ENCODE measurements around the gene PSTPIP1.

PSTPIP1 gene

DNA sequence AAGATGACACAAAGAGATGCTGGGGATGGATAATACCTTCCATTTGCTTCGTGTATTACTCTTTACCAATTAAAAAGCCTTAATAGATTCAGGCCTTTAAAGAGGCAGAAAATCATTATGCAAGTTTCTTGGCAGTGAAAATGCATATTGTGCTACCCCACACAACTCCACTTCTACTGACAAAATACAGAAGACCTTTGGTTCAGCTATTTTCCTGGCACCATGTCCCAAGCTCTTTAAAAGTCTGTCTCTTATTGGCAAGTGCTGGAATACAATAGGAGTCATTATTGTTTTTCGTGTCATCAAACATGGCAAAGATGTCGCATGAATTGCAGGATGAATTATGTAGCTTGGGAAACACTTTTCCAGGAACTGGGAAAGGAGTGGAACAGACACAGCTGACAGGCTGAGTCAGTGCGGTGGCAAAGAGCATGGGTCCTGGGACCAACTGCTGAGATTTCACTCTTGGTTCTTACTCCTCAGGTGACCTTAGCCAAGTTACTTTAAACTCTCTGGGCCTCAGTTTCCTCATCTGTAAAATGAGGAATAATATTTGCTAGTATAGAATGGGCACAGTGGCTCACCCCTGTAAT, 81.5 kb downstream of the PSTPIP1 start:
- TF ChIP-seq, protein P1, sequence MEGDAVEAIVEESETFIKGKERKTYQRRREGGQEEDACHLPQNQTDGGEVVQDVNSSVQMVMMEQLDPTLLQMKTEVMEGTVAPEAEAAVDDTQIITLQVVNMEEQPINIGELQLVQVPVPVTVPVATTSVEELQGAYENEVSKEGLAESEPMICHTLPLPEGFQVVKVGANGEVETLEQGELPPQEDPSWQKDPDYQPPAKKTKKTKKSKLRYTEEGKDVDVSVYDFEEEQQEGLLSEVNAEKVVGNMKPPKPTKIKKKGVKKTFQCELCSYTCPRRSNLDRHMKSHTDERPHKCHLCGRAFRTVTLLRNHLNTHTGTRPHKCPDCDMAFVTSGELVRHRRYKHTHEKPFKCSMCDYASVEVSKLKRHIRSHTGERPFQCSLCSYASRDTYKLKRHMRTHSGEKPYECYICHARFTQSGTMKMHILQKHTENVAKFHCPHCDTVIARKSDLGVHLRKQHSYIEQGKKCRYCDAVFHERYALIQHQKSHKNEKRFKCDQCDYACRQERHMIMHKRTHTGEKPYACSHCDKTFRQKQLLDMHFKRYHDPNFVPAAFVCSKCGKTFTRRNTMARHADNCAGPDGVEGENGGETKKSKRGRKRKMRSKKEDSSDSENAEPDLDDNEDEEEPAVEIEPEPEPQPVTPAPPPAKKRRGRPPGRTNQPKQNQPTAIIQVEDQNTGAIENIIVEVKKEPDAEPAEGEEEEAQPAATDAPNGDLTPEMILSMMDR (conservative IDR thresholded peaks at IDR 0.05; ENCODE audit: low read depth, low read length), result no peak
- H3K4me3 ChIP-seq (ENCODE audit: low read length), result no peak overlapping the region
- no peak for DNase-seq (ENCODE audit: low read depth)

DNA sequence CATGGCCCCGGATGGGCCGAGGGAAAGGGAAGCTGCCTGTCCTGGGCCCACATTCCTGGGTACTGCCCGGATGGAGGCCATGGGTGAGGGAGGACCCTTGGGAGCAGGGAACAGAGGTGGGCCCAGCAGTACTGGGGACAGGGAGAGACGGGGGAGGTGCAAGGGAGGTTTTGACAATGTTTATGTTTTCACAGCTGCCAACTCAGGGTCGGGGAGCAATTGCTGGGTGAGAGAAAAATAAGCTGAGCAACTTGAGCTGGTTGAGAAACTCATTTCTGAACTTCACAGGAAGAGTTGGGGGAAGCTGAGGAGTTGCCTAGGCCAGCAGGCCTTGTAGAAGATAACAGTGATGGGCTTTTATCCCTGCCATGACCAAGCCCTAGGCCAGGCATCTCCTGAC, 87.0 kb downstream of the PSTPIP1 start:
- no peak for DNase-seq (ENCODE audit: low read depth)
- TF ChIP-seq, protein P1 (conservative IDR thresholded peaks at IDR 0.05; ENCODE audit: low read depth, low read length), result no peak

DNA sequence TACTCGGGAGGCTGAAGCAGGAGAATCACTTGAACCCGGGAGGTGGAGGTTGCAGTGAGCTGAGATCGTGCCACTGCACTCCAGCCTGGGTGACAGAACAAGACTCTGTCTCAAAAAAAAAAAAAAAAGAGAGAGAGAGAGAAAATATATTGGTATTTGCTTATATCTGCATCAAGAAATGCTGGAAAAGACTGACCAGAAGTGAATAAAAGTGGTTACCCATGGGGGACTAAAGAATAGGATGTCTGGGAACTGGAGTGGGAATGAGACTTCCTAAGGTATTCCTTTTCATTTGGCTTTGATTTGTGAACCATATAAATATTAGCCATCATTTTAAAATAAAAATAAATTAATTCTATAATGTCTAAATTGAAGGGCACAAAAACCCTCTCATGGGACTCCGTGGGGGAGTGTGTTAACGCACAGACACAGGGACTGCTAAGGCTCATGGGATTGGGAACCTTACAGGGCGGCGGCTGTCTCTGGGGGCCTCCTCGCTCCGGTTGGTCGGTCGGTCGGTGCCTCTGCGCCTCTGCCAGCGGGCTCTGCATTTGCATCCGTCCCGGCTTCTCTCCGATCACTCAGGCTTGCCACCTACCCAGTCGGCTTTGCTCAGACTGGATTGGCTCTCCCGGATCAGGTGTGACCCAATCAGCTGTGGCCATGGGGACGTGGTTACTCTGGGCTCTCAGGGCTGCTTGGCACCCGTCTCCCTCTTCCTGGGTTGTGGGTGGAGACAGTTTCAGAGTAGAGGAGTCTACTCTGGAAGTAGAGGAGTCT, 88.6 kb downstream of the PSTPIP1 start:
- H3K4me3 ChIP-seq (ENCODE audit: low read length), result peak overlapping the region; percentile 34
- DNase-seq (ENCODE audit: low read depth), result peak; percentile 76
- TF ChIP-seq, protein P1 (conservative IDR thresholded peaks at IDR 0.05; ENCODE audit: low read depth, low read length), result no peak

More for the DNA sequence above, 87.0 kb downstream of the PSTPIP1 start:
- H3K4me3 ChIP-seq (ENCODE audit: low read length), result no peak overlapping the region

DNA sequence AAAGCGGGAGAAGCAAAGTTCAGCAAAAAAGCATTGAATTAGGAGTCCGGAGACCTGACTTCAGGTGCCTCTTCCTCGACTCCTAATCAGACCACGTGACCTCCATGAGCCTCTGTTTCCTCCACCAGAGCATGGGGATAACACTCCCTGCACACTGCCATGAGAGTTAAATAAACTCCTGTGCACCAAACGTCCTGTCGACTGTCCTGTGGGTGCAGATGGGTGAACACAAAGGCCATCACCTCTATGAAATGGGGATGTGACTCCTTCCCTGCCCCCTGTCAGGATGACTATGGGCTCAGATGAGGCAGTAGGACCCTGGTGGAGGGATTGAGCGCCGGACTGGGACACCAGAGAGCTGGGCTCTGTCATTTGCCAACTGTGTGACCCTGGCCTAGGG, 89.5 kb downstream of the PSTPIP1 start:
- TF ChIP-seq, protein P1 (conservative IDR thresholded peaks at IDR 0.05; ENCODE audit: low read depth, low read length), result no peak
- no peak for DNase-seq (ENCODE audit: low read depth)
- no peak overlapping the region for H3K4me3 ChIP-seq (ENCODE audit: low read length)

DNA sequence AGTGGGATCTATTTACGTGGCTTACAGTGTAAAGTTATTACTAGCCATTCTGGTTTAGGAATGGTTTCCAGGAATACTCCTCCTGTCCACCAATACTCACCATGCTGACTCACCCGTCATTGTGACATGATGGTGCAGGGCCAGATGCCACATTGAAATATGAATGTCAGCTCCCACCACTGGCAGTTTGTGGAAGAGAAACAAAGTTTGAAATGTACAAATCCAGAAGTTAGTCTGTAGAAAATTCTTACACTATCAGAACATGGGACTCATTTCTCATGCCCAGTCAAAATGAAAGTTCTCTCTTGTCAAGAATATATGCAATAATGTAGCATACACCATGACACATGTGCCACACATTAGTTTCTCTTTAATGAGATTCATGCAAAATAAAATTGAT, 90.4 kb downstream of the PSTPIP1 start:
- H3K4me3 ChIP-seq (ENCODE audit: low read length), result no peak overlapping the region
- TF ChIP-seq, protein P1 (conservative IDR thresholded peaks at IDR 0.05; ENCODE audit: low read depth, low read length), result no peak
- DNase-seq (ENCODE audit: low read depth), result no peak
